SK-N-MC (cell line): Measurements from ENCODE around the gene NRGN.

Source experiments
- EZH2 ChIP-seq: fragments of 200-600 bp; sonication (generic); IDR thresholded peaks from one replicate; pipeline ENCODE4 v1.6.1; 2017; ENCODE audit warnings: antibody characterized with exemption
- FOXP2 ChIP-seq: optimal IDR thresholded peaks from 2 replicates; pipeline ENCODE3; 2011; ENCODE audit warnings: mild to moderate bottlenecking, moderate library complexity; ENCODE audit not compliant: insufficient read depth; ENCODE audit errors: extremely low read length, control extremely low read depth
- POLR2AphosphoS5 ChIP-seq: IDR thresholded peaks from 2 replicates; pipeline ENCODE4 v1.6.1; 2012; ENCODE audit warnings: mild to moderate bottlenecking, low read depth, low read length, borderline replicate concordance

- TF ChIP-seq POLR2AphosphoS5 (no peak; the same call in 1 of the 2 replicates), EZH2 (no peak), FOXP2 (no peak)
Observed at GRCh38 chr11:124746621-124747243, 7.0 kb downstream of the NRGN start.
